NK-92 (cell line): Measurements from ENCODE around the gene SLITRK2.

Experiments used
- DNase-seq: peaks from one replicate; lab custom pipeline; 2025; ENCODE audit not compliant: unreplicated experiment; lab: John Stamatoyannopoulos, UW

SLITRK2 gene

DNA sequence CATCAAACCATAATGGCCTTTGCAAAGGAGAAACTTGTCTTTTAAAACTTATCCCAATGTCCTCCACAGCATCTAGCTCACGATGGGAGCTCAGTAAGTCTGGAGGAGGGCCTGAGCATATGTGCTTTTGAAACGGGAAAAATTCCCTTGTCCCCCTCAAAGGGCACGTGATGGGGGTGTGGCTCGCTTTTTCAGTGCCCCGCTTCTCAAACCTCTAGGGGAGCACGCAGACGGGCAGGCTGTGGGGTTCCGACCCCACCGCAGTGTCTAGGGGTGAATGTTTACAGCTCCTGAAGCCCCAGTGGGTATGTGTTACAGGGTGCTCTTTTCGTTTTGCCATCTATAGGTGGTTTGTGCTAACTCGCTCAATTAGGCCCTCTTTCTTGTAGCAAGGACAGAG lies 31.2 kb downstream of the SLITRK2 start:
- DNase-seq: no peak

GRCh38 chrX:145853181-145853580 lies 35.6 kb downstream of the SLITRK2 start:
- DNase-seq: no peak

DNA sequence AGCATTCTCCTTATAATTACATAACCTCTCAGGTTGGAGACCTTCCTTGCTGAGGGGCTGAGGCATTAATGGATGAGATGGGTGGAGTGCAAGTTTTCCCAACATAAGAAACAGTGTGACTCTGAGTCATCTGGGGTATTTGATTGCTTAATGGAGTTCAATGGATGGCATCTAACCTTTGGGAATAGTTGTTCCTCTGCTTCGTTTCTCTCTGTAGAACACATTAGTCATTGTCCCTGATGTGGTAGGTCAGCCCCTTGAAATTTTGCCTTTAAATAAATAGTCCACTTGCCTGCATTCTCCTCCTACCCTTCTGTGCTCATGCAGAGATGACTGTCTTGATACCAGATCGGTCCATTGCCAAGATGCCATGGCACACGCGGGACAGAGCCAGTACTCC lies 38.6 kb downstream of the SLITRK2 start:
- DNase-seq: no peak

DNA sequence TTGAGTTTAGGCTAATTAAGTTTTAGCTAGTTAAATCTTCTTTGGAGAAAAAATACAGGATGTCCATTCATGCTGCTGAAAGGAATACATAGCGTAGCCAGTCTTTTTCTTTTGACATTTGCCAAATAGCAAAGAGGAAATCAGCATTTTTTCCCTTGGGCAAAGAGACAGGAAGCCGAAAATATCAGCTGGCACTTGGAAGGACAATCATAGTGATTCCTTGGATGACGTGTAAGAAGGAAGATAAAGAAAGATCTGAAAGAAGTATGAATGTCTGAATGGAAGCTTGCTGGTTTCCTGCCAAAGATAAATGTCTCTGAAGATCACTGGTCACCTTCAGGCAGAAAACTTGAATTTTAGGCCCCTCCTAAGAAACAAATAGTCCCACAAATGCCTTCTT lies 44.2 kb downstream of the SLITRK2 start:
- DNase-seq: no peak

DNA sequence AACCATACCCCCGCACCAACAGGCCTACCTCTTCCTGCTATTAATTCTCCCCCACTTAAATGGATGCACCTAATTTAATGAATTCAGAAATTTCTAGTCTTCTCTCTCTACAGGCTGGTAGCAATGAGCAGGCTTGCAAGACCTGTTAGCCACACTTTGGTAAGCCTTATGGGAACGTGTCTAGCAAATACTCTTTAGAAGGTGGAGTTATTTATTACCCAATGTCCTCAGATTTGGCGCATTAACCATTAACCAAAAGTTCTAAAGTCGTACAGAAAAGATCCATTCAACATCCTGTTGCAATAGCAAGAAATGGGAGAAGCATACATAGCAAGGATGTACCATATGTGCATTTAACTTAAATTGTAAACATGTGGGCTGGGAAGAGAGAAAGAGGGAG lies 47.5 kb downstream of the SLITRK2 start:
- no peak for DNase-seq
